Body of pancreas (tissue), 4 donors: ENCODE results near the gene CCL4L2.

ENCODE experiments used
- CTCF ChIP-seq, 7 experiments: fragments of 450-650 bp in 4 of 7; fragments of 200-600 bp in 3 of 7; sonication (generic) in 3 of 7; IDR thresholded peaks; one replicate each; pipeline ENCODE4 v1.5.1; 2016 to 2019; ENCODE audit warnings: antibody characterized with exemption in 7 of 7
- POLR2A ChIP-seq, 3 donors: fragments of 450-650 bp; IDR thresholded peaks; one replicate each; pipeline ENCODE4 v1.6.1; 2016; ENCODE audit warnings: antibody characterized with exemption in 3 of 3, mild to moderate bottlenecking in 2 of 3

GRCh38 chr17:36185416-36185815, 25.4 kb upstream of the CCL4L2 start:
- TF ChIP-seq CTCF (IDR thresholded peaks at IDR 0.05), result no peak
- no peak for TF ChIP-seq POLR2A (IDR thresholded peaks at IDR 0.05)
